Neutrophil (primary cell): Measurements from ENCODE around the gene CYB5D1.
A peak's percentile ranks its signal among the peaks of the same experiment; 100 is the strongest.
"Not testable (repeated sequence)": the region's sequence is repeated elsewhere in the genome, so short reads cannot be mapped to it uniquely, and the experiment has no call there.

Experiments used
- H3K27ac ChIP-seq: fragments of 200-600 bp; sonication (generic); 2 replicates; pipeline ENCODE4 v1.5.1; 2016; ENCODE audit warnings: mild to moderate bottlenecking, moderate library complexity
- H3K27me3 ChIP-seq: fragments of 200-600 bp; sonication (generic); 2 replicates; pipeline ENCODE4 v1.6.0; 2016; ENCODE audit warnings: mild to moderate bottlenecking
- H3K36me3 ChIP-seq: fragments of 200-600 bp; sonication (generic); 2 replicates; pipeline ENCODE4 v1.5.1; 2017
- H3K4me1 ChIP-seq, 2 experiments: fragments of 200-600 bp in 1 of 2; sonication (generic) in 1 of 2; 1 replicate in 1 of 2; 2 replicates in 1 of 2; pipeline versions ENCODE4 v1.5.1 to v1.6.1; 2013 to 2016; ENCODE audit warnings: low read depth in 1 of 2, low read length in 1 of 2, mild to moderate bottlenecking in 1 of 2, moderate library complexity in 1 of 2; ENCODE audit not compliant: control insufficient read depth in 1 of 2, insufficient read depth in 1 of 2
- H3K4me3 ChIP-seq, 2 experiments: fragments of 200-600 bp in 1 of 2; sonication (generic) in 1 of 2; 1 replicate in 1 of 2; 2 replicates in 1 of 2; pipeline ENCODE4 v1.5.1; 2013 to 2016; ENCODE audit warnings: low read depth in 1 of 2, low read length in 1 of 2, mild to moderate bottlenecking in 1 of 2, moderate library complexity in 1 of 2
- H3K9me3 ChIP-seq: fragments of 200-600 bp; sonication (generic); 2 replicates; pipeline ENCODE4 v1.5.1; 2016
- CTCF ChIP-seq: fragments of 200-600 bp; sonication (generic); IDR thresholded peaks from 2 replicates; pipeline ENCODE4 v1.5.1; 2016; ENCODE audit warnings: antibody characterized with exemption

Gene CYB5D1

GRCh38 chr17:7857713-7858521 is at the start of gene CYB5D1:
Gene CYB5D1, plus strand, starts transcription at chr17:7858003. Its CDS starts 132 bp downstream, at chr17:7858135.
- no peak for TF ChIP-seq CTCF
- Histone ChIP-seq H3K4me1 (peaks cover 41 to 49% of the 10 kb centered on the region in 2 experiments), H3K4me3 (peak within 1 kb of the TSS; percentile 78 to 94), H3K27ac (peak within 1 kb of the TSS; percentile 98), H3K9me3 (peaks cover 6% of the 10 kb centered on the region), H3K36me3 (peaks cover 37% of the 10 kb centered on the region), H3K27me3 (no peaks in the 10 kb centered on the region)

GRCh38 chr17:7809086-7809790 is 48.6 kb upstream of the CYB5D1 start:
- H3K9me3 ChIP-seq: no peaks in the 10 kb centered on the region
- H3K27ac ChIP-seq: no peak overlapping the region
- no peak overlapping the region for H3K4me3 ChIP-seq
- H3K27me3 ChIP-seq: peaks cover 10% of the 10 kb centered on the region
- no peak for TF ChIP-seq CTCF
- H3K36me3 ChIP-seq: no peaks in the 10 kb centered on the region
- no peaks in the 10 kb centered on the region for H3K4me1 ChIP-seq

- H3K27ac ChIP-seq, H3K4me3 ChIP-seq, H3K4me1 ChIP-seq: not testable (repeated sequence)
These were observed 47.9 kb upstream of the CYB5D1 start for GRCh38 chr17:7809791-7810343.

GRCh38 chr17:7811251-7811650 is 46.6 kb upstream of the CYB5D1 start:
- H3K27me3 ChIP-seq: peaks cover 7% of the 10 kb centered on the region
- no peaks in the 10 kb centered on the region for H3K36me3 ChIP-seq
- H3K9me3 ChIP-seq: no peaks in the 10 kb centered on the region
- H3K4me3 ChIP-seq: no peak overlapping the region
- no peaks in the 10 kb centered on the region for H3K4me1 ChIP-seq
- no peak overlapping the region for H3K27ac ChIP-seq
- TF ChIP-seq CTCF: no peak

More at GRCh38 chr17:7809791-7810343, 47.9 kb upstream of the CYB5D1 start:
- not testable (repeated sequence) for H3K36me3 ChIP-seq, H3K9me3 ChIP-seq, H3K27me3 ChIP-seq

- Histone ChIP-seq H3K4me1 (peaks cover 5 to 7% of the 10 kb centered on the region in 2 experiments), H3K27me3 (no peaks in the 10 kb centered on the region), H3K36me3 (no peaks in the 10 kb centered on the region), H3K4me3 (no peak overlapping the region), H3K9me3 (no peaks in the 10 kb centered on the region), H3K27ac (no peak overlapping the region)
- no peak for TF ChIP-seq CTCF
These were observed 42.8 kb upstream of the CYB5D1 start for GRCh38 chr17:7814969-7815368.
